Measurements from ENCODE around the gene CRIP2.

GRCh38 chr14:105431256-105431655 lies 43.4 kb upstream of the CRIP2 start:
- TF ChIP-seq CTCF (IDR thresholded peaks at IDR 0.05; ENCODE audit: extremely low read depth in 1 of 2, insufficient read depth in 1 of 2, low read depth in 1 of 2, low read length in 2 of 2), result no peak
- TF ChIP-seq POLR2AphosphoS5 (IDR thresholded peaks at IDR 0.05; ENCODE audit: insufficient read depth, low read depth, low read length), result no peak
- TF ChIP-seq JUN (IDR thresholded peaks at IDR 0.05; ENCODE audit: borderline replicate concordance, insufficient read depth, insufficient read length, low read depth), result no peak

All from endothelial cell of umbilical vein (primary cell).